Amniotic epithelial cell (primary cell): ENCODE results near the gene STARD10.

ENCODE experiments used
- DNase-seq: peaks from one replicate; pipeline ENCODE4 v3.0.0-alpha.2; 2010; ENCODE audit warnings: low read depth

STARD10 gene

DNA sequence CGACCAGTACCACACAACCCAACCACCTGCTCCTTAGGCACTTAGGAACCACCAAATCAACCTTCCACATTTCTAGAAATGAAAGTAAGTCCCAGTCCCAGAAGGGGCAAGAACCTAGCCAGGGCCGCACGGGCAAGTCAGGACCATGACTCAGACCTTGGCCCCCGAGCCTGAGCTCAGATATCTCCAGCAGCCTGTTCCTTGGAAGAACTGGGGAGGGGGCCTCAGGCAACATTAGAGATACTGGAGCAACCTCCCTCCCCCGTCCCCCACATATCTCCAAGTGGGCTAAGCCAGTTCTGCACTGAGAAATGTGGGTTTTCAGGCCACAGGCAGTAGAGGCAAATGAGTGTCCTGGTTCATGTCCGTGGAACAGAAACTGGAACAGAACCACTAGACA lies 49.4 kb downstream of the STARD10 start:
- no peak for DNase-seq

DNA sequence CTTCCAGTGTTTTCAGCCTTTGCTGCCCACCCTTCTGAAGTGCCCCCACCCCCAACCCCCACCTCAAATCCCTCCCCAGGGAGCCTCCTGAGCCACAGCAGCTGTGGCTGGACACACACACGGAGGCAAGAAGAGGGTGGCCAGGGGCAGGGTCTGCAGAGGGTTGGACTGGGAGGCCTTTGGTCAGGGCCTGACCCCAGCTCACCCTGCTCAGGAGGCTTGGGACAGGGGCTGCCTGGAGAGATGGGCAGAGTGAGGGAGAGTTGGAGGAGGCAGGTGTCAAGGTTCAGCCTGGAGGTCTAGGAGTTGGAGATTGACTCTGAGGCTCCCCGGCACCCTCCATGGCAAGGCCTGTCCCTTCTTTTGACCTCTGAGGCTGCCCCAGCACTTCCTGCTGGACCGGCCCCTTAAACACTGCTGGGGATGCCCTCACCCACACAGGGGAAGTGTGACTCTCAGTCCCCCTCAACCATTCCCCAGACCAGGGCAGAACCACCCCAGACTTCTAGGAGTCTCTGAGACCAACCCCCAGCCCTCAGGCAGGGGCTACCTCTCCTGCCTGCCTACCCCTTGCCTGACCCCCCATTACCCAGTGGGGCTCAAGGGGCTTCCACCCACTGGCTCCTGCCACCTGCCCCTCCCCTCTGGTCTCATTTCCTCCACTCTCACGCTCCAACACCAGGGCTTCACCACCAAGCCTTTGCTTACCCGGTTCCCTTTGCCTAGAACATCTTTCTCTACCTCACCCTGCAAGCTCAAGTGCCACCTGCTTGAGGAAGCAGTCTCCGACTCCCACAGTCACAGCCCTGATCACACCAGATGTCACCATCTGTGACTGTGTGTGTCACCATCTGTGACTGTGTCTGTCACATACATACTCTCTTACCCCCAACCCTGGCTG lies 50.3 kb downstream of the STARD10 start:
- DNase-seq = no peak

DNA sequence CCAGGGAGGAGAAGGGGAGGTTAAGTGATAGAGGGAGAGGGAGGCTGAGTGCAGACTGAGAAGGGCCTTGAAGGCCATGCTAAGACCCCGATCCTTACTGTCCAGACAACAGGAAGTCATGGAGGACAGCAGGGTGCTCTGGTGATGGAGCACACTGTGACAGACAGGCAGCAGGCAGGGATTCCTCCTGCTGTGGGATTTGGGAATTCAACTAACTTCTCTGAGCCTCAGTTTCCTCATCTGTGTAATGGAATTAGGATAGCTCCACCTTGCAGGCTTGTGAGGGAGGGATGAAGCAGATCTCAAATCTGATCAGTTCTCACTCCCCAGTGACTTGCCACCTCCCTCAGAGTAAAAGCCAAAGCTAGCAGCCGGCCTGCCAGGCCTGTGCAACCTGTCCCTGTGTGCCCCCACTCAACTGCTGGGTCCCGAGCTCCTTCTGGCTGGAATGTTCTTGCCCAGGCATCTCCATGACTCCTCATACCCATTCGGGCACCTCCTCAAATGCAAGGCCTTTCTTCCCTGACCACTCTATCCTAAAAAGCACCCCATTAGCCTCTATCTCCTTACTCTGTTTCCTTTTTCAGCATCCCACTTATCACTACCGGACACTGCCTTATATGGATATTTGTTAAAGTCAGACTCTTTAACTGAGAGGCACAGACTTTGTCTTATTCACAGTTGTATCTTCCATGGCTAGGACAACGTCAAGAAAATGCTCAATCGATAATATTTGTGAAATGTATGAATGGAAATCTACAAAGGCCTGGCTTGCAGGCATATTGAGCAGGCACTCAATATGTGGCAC lies 51.1 kb downstream of the STARD10 start:
- no peak for DNase-seq

DNA sequence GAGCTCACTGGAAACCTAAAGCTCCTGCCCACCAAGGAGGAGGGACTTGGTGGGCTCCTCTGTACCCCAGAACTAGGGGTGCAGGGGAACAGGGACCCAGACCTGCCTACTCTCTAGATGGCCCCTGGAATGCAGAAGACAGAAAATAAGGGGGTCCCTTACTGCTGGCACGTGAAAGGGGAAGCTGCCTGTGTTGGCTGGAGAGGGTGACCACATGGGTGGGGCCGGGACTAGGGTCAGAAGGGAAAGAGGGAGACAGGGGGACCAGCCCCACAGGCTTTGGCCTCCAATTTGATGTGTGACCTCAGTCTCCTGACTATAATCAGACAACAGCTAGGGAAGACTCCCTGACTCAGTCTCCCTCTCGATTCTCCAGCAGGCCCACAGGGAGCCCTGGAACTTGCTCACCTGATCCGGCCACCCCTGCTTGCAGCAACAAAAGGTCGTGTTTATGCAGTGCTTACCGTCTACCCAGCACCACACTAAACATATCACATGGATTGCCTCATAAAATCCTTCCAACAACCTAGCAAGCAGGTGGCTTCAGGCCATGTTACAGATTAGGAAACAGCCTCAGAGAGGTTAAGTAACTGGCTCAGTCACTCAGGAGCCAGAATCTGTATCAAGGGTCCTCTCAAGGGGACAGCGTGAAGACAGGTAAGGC lies 51.9 kb downstream of the STARD10 start:
- DNase-seq = peak; percentile 61

DNA sequence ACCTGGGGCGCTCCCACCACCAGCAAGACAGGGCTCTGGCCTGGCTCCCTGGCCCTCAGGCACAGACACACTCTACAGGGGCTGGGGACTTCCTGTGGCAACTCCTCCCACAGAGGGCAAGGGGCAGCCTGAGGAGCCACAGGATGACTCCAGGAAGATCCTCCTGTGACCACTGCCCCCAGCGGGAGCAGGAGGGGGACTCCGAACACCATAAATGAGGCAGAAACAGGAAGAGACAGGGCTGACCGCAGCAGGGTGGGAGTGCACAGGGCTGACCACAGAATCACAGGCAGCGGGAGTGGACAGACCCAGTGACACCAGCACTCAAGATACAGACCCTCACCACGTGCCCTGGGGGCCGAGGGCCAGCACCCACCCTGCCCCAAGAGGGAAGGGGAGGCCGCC lies 52.4 kb downstream of the STARD10 start:
- no peak for DNase-seq

DNA sequence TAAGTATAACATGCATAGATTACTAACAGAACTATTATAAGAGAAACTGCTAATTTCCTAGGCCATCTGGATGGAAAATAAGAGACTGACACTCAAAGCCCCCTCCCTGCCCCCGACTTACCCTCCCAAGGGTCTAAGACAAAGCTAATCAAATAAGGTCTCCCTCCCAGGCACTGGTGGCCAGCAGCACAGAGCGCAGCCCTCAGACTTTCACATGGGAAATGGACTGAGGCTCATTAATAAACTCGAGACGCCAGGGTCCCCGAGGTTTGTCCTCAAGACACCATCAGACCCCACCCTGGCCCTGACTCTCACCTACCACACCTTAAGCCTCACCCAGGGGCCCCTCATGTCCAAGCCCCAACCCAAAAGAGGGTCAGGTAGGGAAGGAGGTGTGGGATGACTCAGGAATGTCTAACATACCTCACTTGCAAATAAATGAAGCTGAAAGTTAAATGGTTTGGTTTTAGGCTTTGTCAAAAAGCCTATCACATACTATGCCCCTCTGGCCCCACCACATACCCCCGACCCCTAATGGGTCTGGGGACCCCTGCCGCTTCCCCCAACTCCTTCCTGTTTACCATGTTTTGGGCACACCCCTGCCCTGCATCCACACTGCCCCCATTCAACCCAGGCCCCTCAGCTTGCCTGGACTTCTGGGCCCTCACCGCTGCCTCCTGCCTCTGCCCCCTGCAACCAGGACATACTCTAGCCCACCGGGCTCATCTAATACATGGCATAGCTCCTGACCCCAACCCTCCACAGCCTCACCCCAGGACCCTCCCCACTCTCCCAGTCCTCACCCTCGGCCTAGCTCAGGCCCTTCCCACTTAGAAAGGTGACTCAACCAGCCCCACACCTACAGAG lies 53.1 kb downstream of the STARD10 start:
- no peak for DNase-seq

DNA sequence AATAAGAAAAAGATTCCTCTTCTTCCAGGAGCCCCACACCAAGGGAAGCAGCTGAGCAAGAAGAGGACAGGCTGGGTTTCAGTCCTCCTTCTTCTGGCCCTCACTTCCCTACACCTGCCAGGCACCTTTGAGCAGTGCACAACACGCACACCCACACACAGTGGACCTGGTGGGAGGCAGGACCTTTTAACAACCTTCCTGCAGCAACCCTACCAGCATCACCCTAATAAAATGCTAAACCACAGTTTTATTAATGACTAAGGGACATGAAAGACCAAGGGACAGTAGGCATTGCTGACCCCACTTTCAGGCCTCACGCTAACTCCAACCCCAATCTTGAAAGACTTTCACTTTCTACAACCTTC lies 53.8 kb downstream of the STARD10 start:
- DNase-seq = no peak

DNA sequence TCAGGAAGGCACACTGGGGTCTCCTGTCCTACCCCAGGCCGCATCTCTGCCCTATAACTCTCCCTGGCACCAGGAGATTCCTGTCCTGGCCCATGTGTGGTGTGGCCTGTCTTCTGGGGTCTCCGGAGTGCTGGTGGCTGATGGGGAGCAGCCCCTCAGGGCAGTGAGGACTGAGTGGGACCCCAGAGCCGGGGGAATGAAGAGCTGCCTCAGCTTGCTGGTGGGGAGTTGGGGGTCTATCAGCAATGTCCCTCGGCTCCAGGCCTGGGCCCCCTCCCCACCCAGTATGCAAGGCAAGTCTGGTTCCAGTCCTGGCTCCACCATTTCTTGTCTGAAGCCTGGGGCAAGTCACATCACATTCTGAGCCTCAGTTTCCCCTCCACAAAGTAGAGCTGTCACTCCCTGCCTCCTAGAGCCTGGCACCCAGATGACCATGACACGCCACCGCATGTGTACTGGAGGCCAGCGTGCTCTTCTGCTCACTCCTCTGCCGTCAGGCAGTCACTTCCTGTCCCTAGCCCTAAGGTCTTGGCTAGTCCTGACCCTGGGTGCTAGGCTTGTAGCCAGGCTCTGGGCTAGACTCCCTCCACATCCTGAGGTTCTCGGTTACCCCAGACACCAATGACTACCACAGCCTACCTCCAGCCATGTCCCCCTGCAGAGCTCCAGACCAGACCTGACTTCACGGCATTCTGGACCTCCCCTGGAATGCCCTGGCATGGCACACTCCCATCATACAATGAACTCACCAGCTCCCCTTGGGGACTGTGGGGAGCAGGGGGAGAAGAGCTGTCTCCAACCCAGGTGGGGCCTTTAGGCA lies 54.4 kb downstream of the STARD10 start:
- no peak for DNase-seq

DNA sequence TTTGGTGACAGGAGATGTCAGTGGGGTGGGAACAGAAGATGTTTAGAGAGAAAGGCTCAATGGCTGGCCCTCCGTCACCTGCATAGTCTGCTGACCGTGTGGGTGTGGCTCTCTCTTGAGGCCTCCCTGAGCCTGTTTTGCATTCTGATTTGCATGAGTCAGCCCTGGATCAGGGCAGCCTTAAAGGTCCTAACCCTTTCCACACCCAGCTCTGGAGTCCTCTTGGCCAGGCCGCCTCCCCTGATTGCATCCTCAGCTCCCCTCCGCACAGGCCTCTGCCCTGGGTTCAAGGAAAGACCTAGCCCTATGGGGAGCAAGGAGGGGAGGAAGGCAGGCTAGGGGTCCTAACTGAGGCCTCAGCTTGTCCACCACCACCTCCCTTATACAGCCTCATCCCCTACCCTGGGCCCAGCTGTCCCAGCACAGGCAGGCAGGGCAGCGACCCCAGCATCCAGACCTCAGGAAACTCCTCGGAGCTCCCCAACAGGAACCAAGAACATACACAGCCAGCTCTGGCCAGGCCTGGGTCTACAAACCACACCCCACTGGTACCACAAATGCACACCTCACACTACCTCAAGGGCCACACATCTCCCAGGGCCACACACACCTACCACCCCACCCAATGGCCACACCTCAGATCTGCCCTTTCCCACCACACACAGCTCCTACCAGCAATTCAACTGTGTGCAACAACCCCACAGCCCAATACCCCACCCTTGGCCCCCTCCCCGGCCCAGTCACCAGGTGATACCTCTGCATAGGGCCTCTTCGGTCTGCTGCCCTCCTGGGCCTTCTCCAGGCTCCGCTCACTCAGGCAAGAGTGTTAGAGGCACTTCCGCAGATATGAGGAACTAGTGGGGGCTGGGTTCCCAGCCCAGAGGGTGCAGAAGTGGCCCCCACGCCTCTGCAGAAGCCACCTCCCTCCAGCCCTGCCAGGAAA lies 55.4 kb downstream of the STARD10 start:
- peak; percentile 73 for DNase-seq

DNA sequence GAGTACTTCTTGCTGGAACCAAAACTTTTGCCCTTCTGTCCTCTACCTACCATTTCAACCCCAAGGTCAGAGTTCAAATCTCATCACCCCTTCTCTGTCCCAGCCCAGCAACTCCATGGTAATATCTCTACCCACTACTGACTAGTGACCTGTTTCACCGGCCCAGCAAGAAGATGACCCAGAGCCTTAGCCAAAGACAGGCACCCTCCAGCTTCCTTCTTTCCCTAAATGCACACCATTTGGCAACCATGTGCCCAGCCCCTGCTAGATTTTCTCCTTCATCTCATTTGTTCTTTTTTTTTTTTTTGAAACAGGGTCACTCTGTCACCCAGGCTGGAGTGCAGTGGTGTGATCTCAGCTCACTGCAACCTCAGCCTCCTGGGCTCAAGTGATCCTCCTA lies 56.5 kb downstream of the STARD10 start:
- no peak for DNase-seq

DNA sequence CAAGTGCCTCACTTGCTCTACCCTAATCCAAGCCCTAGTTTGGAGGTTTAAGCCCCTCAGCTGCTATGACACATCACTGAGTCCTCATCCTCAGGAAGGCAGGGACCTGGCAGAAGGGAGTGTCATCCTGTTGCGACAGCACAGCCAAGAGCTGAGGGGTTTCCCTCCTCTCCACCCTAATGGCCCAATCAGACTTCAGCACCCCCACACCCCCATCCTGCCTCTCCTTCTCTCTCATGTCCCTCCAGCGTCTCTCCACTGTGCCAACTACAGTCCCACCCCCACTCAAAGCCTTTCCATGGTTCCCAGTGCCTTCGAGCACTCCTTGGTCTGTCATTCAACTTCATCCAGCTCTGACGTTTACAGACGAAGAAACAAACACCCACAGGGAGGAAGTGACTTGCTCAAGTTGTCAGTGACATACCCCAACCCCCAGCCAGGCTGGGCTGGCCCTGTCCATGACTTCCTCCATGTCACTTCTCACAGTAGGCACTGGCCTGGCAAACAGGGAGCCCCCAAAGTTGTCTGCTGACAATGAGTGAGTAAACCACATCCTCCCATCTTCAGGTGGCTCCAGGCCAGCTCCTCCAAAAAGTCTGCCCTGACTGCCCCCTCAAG lies 57.3 kb downstream of the STARD10 start:
- DNase-seq = peak; percentile 53

DNA sequence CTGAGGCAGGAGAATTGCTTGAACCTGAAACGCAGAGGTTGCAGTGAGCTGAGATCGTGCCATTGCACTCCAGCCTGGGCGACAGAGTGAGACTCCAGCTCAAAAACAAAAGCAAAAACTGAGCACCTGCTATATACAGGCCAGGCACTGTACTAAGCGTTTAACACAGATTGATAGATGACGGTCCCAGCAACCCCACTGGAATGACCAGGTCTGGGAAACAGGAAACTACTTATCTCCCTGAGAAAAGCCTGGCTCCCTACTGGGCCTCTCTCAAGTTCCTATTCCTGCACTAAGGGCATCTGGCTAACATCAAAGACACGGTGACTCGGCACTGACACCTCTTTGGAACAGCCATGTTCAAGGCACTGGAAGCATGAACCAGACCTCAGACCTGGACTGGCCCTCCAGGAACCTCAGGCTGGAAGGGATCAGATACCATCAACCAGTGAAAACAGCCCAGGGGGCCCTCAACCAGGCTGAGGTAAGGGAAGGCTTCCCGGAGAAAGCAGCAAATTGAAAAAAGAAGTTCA lies 58.3 kb downstream of the STARD10 start:
- peak; percentile 99 for DNase-seq

DNA sequence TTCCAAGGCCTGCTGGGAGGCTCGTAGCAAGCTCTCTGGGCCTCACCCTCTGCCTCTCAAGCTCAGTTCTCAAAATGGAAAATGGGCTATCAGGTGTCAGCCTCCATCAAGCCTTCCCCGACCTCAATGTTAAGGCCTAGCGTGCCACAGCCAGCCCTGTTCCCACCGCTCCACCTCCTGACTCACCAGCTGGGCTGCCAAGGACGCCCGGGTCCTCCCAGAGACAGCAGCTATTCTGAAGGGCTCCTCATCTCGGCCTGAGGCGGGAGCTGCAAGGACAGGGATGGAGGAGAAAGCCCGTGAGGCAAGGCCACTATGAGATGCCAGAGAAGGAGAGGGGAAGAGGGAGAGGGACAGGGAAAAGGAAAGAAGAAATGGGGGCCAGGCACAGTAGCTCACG lies 61.5 kb downstream of the STARD10 start:
- no peak for DNase-seq

DNA sequence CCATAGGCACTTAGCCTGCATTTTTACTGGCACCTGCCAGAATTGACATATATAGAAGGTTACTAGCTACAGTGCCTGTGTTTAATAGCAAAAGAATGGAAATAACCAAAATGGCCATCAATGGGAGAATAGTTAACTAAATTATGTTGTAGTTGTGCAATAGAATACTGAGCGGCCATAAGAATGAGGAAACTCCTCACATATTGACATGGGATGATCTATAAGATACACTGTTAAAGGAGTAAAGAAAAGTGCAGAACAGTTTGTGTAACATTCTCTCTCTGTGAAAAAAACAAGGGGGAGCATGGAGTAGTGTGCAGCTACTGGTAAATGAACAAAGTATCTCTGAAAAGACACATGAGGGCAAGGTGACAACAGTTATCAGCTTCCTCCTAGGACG lies 63.1 kb downstream of the STARD10 start:
- DNase-seq = no peak

DNA sequence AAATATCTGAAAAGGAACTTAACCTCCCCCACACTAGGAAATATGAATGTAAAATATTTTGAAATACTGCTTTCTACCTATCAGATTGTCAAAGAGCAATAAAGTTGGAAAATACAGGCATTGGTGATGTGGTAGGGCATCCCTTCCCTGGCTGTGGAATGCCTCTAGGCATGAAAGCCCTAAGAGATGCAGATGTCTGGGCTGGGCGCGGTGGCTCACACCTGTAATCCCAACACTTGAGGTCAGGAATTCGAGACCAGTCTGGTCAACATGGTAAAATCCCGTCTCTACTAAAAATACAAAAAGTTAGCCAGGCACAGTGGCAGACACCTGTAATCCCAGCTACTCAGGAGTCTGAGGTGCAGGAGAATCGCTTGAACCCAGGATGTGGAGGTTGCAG lies 63.6 kb downstream of the STARD10 start:
- DNase-seq = no peak

DNA sequence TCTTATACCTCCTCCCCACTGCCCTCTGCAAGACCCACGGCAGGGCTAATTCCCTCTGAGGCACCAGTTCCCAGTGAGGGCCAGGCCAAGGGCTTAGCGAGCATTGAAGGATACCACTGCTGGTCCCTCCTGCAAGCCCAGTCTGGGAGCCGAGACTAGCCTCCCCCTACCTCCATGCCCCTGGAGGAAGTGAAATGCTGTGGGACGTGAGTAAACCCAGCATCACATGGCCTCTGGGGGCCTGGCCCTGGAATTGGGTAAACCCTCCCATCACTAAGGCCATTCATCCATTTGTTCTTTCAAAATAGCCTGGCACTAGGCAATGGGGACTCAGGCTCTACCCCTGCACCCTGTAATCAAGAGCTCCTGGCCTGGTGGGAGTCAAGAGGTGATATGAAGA lies 66.3 kb downstream of the STARD10 start:
- no peak for DNase-seq

DNA sequence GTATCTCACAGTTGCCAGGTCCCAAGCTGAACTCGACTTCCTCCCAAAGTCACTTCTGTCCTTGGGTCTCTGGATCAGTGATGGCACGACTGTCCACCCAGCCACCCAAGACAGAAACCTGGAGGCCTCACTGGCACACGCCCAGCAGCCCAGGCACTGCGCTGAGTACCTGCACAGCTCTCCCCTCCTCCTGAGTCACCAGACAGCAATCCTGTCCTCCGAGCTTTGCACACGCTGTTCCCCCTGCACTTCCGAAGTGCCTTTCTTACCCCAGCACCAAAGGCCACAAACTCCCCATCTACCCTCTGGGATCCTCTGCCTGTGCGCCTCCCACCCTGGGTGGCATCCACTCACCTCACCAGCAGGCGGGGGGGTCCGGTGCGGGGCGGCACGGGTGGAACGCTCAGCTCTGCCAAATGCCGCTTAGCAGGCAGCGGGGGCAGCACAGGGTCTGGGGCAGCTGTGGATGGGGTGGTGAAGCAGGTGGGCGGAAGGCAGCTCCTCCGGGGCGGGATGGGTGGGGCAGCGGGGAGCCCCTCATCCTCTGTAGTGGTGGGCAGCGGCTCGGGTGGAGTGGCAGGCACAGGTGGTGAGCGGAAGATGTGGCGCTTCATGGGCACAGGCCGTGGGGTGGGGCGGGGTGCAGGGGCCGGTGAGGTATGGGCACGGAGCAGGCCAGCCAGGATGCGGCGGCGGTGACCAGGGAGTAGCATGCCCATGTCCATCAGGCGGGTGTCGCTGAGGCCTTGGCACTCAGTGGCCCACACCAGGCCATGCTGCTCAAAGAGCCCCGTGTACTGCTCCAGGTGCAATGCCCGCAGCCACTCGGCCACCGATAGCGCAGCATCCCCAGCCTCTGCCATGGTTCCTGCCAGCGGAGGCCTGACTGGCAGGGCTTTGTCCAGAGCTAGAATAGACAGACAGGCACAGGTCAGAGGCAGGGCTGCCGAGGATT lies 67.3 kb downstream of the STARD10 start:
- DNase-seq = no peak

DNA sequence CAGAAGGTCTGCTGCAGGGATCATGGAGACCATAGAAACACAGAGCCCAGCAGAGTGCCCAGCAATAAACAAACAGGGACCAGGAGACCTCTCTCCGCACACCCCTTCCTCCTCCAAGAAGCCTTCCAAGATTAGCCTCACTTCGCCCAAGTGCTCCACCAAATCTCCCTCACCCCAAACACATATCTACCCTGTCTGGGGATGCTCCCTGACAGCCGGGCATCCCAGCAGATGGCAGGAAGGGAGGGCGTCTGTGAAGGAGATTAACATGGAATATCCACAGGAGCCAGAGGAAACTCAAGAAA lies 68.2 kb downstream of the STARD10 start:
- no peak for DNase-seq
